Stomach (tissue), 9 donors: ENCODE measurements around the gene COMMD3. TPM values are rescaled to one million over a fixed set of nuclear protein-coding genes. Genes with fewer than 3 reads are reported as not detected.
"Not testable (repeated sequence)": the region's sequence is repeated elsewhere in the genome, so short reads cannot be mapped to it uniquely, and the experiment has no call there.

Experiments used
- DNase-seq, 2 donors: peaks; one replicate each; pipeline versions ENCODE4 v3.0.0 to v3.0.0-alpha.2; 2013 to 2019
- H3K27ac ChIP-seq, 5 donors: fragments of 200-600 bp in 4 of 5; sonication (generic) in 4 of 5; one replicate each; pipeline ENCODE4 v1.5.1; 2013 to 2019; ENCODE audit warnings: mild to moderate bottlenecking in 1 of 5, moderate library complexity in 1 of 5
- H3K27me3 ChIP-seq, 3 donors: fragments of 200-600 bp; sonication (generic); one replicate each; pipeline ENCODE4 v1.5.1; 2017 to 2019; ENCODE audit warnings: mixed run types in 1 of 3
- H3K36me3 ChIP-seq, 4 donors: fragments of 200-600 bp; sonication (generic); 1 replicate in 3 of 4; 2 replicates in 1 of 4; pipeline ENCODE4 v1.5.1; 2016 to 2019
- H3K4me1 ChIP-seq, 4 donors: fragments of 200-600 bp; sonication (generic); one replicate each; pipeline ENCODE4 v1.5.1; 2016 to 2019
- H3K4me3 ChIP-seq, 4 donors: fragments of 200-600 bp; sonication (generic) in 3 of 4; one replicate each; pipeline ENCODE4 v1.5.1; 2016 to 2019; ENCODE audit warnings: mild to moderate bottlenecking in 1 of 4
- H3K9me3 ChIP-seq, 4 donors: fragments of 200-600 bp; sonication (generic); one replicate each; pipeline ENCODE4 v1.5.1; 2016 to 2019
- CTCF ChIP-seq, 7 experiments: fragments of 450-650 bp in 4 of 7; fragments of 200-600 bp in 3 of 7; sonication (generic) in 3 of 7; IDR thresholded peaks; one replicate each; pipeline ENCODE4 v1.5.1; 2016 to 2019; ENCODE audit warnings: antibody characterized with exemption in 7 of 7, control low read depth in 2 of 7, mild to moderate bottlenecking in 1 of 7
- EP300 ChIP-seq: sonication (generic); formaldehyde crosslinking; IDR thresholded peaks from one replicate; pipeline ENCODE4 v1.6.1; 2017; ENCODE audit warnings: antibody characterized with exemption
- POLR2A ChIP-seq, 4 donors: fragments of 450-650 bp; IDR thresholded peaks; one replicate each; pipeline ENCODE4 v1.6.1; 2016; ENCODE audit warnings: antibody characterized with exemption in 4 of 4, control low read depth in 2 of 4, mild to moderate bottlenecking in 1 of 4, moderate library complexity in 1 of 4
- POLR2AphosphoS5 ChIP-seq, 3 donors: sonication (generic); formaldehyde crosslinking; IDR thresholded peaks; one replicate each; pipeline ENCODE4 v1.6.1; 2016; ENCODE audit warnings: antibody characterized with exemption in 3 of 3
- WGBS, 5 donors: extraction: QIAGEN DNeasy Blood & Tissue Kit in 3 of 5; methylation state at CpG; one replicate each; pipeline versions ENCODE4 v1.1.5 to v1.1.7; 2013 to 2018; 5-methylcytosine and 5-hydroxymethylcytosine counted together
- intact Hi-C: fragments of 100-400 bp; cut with DNase I; formaldehyde crosslinking; loops from one replicate; pipeline ENCODE4 v1.15.1; 2023; ENCODE audit warnings: low total_unique reads
- polyA plus RNA-seq, 3 donors: library from polyadenylated mRNA; stranded (reverse); fragments of 200-250 nt; gene quantifications; one replicate each; pipeline ENCODE4 v1.2.3, GENCODE V29; 2013
- total RNA-seq, 5 donors: library from RNA; depleted of rRNA; stranded (reverse); fragments of >200 nt; gene quantifications; one replicate each; pipeline versions ENCODE4 v1.1.0 to v1.2.3, GENCODE V29; 2014 to 2016
- donor health status: healthy with polysubstance abuse.
- donor health status: Bipolar disorder and iron deficiency.
- donor health status: healthy.

The COMMD3 gene
- total and polyA plus RNA-seq, 8 donors, result 4.1 to 57.7 (median 27.1) TPM

- no peaks in the 10 kb centered on the region for H3K27me3 ChIP-seq
- H3K27ac ChIP-seq, result no peak overlapping the region
- no peak for DNase-seq
- H3K4me1 ChIP-seq, result no peaks in the 10 kb centered on the region
- no peak for TF ChIP-seq POLR2AphosphoS5 (IDR thresholded peaks at IDR 0.05)
- no peak for TF ChIP-seq CTCF (IDR thresholded peaks at IDR 0.05)
- intact Hi-C loops, result no loop called here
- no peak overlapping the region for H3K4me3 ChIP-seq
- WGBS, 5 donors, result 50 to 70% (median 58%) methylated on average over 2 of the region's 2 CpGs
- no peaks in the 10 kb centered on the region for H3K9me3 ChIP-seq
- no peaks in the 10 kb centered on the region for H3K36me3 ChIP-seq
Observed at GRCh38 chr10:22308390-22308789, 7.8 kb upstream of the COMMD3 start.

- intact Hi-C loops, result no loop called here
- TF ChIP-seq EP300 (no peak), POLR2A (IDR thresholded peaks at IDR 0.05) (no peak), CTCF (IDR thresholded peaks at IDR 0.05) (no peak)
- H3K4me1 ChIP-seq, result no peaks in the 10 kb centered on the region
- no peaks in the 10 kb centered on the region for H3K36me3 ChIP-seq
- H3K4me3 ChIP-seq, result no peak overlapping the region
- WGBS, 5 donors, result 92 to 98% (median 96%) methylated on average over 4 of the region's 4 CpGs
- no peak overlapping the region for H3K27ac ChIP-seq
- H3K27me3 ChIP-seq, result no peaks in the 10 kb centered on the region
- H3K9me3 ChIP-seq, result no peaks in the 10 kb centered on the region
- no peak for DNase-seq
Observed at GRCh38 chr10:22309180-22310000, 6.8 kb upstream of the COMMD3 start.

- 95 to 97% (median 96%) methylated on average over 10 of the region's 10 CpGs for WGBS, 5 donors
- H3K36me3 ChIP-seq, H3K27ac ChIP-seq, H3K4me1 ChIP-seq, intact Hi-C loops, H3K9me3 ChIP-seq, DNase-seq, H3K4me3 ChIP-seq, H3K27me3 ChIP-seq: not testable (repeated sequence)
Observed at GRCh38 chr10:22310012-22310411, 6.2 kb upstream of the COMMD3 start.

GRCh38 chr10:22310928-22311327 is 5.3 kb upstream of the COMMD3 start:
- intact Hi-C loops, result no loop called here
- TF ChIP-seq POLR2A (IDR thresholded peaks at IDR 0.05), result no peak
- TF ChIP-seq EP300, result no peak
- TF ChIP-seq CTCF (IDR thresholded peaks at IDR 0.05), result no peak
- no peak for TF ChIP-seq POLR2AphosphoS5 (IDR thresholded peaks at IDR 0.05)
- H3K36me3 ChIP-seq, result no peaks in the 10 kb centered on the region
- H3K4me3 ChIP-seq, result no peak overlapping the region
- no peak for DNase-seq
- no peaks in the 10 kb centered on the region for H3K9me3 ChIP-seq
- no peak overlapping the region for H3K27ac ChIP-seq
- H3K4me1 ChIP-seq, result peaks cover 0 to 9% (median 4%) of the 10 kb centered on the region in 4 donors
- no peaks in the 10 kb centered on the region for H3K27me3 ChIP-seq

- H3K4me3 ChIP-seq, result peak overlapping the region in 1 of 4 donors; percentile 69
- no peaks in the 10 kb centered on the region for H3K27me3 ChIP-seq
- H3K4me1 ChIP-seq, result peaks cover 7 to 39% (median 24%) of the 10 kb centered on the region in 4 donors
- no peaks in the 10 kb centered on the region for H3K36me3 ChIP-seq
- no peak overlapping the region for H3K27ac ChIP-seq
- no peaks in the 10 kb centered on the region for H3K9me3 ChIP-seq
- intact Hi-C loops, result no loop called here
- DNase-seq, result no peak
- 61 to 76% (median 65%) methylated on average over 2 of the region's 2 CpGs for WGBS, 5 donors
- TF ChIP-seq POLR2A (IDR thresholded peaks at IDR 0.05) (no peak), POLR2AphosphoS5 (IDR thresholded peaks at IDR 0.05) (no peak), CTCF (IDR thresholded peaks at IDR 0.05) (no peak), EP300 (no peak)
Observed at GRCh38 chr10:22314852-22315251, 1.3 kb upstream of the COMMD3 start.
